Upper lobe of right lung (tissue), 1 donor: ENCODE measurements around the gene KLHL2. TPM values are rescaled to one million over a fixed set of nuclear protein-coding genes. Genes with fewer than 3 reads are reported as not detected.
"Not testable (repeated sequence)": the region's sequence is repeated elsewhere in the genome, so short reads cannot be mapped to it uniquely, and the experiment has no call there.

Experiments
- ATAC-seq: fragments of 200-7000 bp; cut with Tn5 transposase; one replicate; pipeline ENCODE4 v1.9.1; 2020; ENCODE audit warnings: mild to moderate bottlenecking, moderate library complexity
- DNase-seq: peaks from one replicate; pipeline ENCODE4 v3.0.0-alpha.2; 2020
- H3K27ac ChIP-seq: fragments of 200-600 bp; one replicate; pipeline ENCODE4 v1.8.0; 2022
- H3K27me3 ChIP-seq: fragments of 200-600 bp; one replicate; pipeline ENCODE4 v1.8.0; 2022; ENCODE audit warnings: mild to moderate bottlenecking
- H3K36me3 ChIP-seq: fragments of 200-600 bp; one replicate; pipeline ENCODE4 v1.8.0; 2022
- H3K4me1 ChIP-seq: fragments of 200-600 bp; one replicate; pipeline ENCODE4 v1.8.0; 2022
- H3K4me3 ChIP-seq: fragments of 200-600 bp; one replicate; pipeline ENCODE4 v1.8.0; 2022; ENCODE audit warnings: mild to moderate bottlenecking
- H3K9me3 ChIP-seq: fragments of 200-600 bp; one replicate; pipeline ENCODE4 v1.8.0; 2022
- CTCF ChIP-seq: fragments of 200-600 bp; IDR thresholded peaks from one replicate; pipeline ENCODE4 v1.8.0; 2022; ENCODE audit warnings: antibody characterized with exemption
- intact Hi-C: fragments of 100-400 bp; cut with DNase I; formaldehyde crosslinking; loops from one replicate; pipeline ENCODE4 v1.11.0; 2022
- total RNA-seq: library from RNA; stranded (reverse); fragmentation: NEBNext Ultra II Directional; extraction: Animal tissue kit (Norgen Biotek cat#: 25700); gene quantifications from one replicate; pipeline ENCODE4 v1.2.1, GENCODE V29; 2021
- donor health status: DM: no; HTN: yes; CAD: no; lungs with severe emphysema.

KLHL2 gene
- total RNA-seq, 1 donor from 2014 or later = 44.3 TPM

GRCh38 chr4:165286619-165287340 is 79.4 kb downstream of the KLHL2 start:
- DNase-seq, H3K36me3 ChIP-seq, H3K4me3 ChIP-seq, H3K9me3 ChIP-seq, H3K27ac ChIP-seq, H3K27me3 ChIP-seq, intact Hi-C loops, H3K4me1 ChIP-seq, ATAC-seq: not testable (repeated sequence)

GRCh38 chr4:165288226-165288625 is 80.9 kb downstream of the KLHL2 start:
- no peaks in the 10 kb centered on the region for H3K9me3 ChIP-seq
- H3K4me3 ChIP-seq = no peak overlapping the region
- H3K36me3 ChIP-seq = no peaks in the 10 kb centered on the region
- H3K27ac ChIP-seq = no peak overlapping the region
- ATAC-seq (no peak), DNase-seq (no peak)
- no peak for TF ChIP-seq CTCF
- intact Hi-C loops = no loop called here
- H3K27me3 ChIP-seq = no peaks in the 10 kb centered on the region
- H3K4me1 ChIP-seq = no peaks in the 10 kb centered on the region

GRCh38 chr4:165288639-165289422 is 81.5 kb downstream of the KLHL2 start:
- no peak for DNase-seq
- Histone ChIP-seq H3K9me3 (no peaks in the 10 kb centered on the region), H3K36me3 (no peaks in the 10 kb centered on the region), H3K27ac (no peak overlapping the region), H3K27me3 (no peaks in the 10 kb centered on the region), H3K4me3 (no peak overlapping the region), H3K4me1 (no peaks in the 10 kb centered on the region)
- TF ChIP-seq CTCF = no peak
- peak; percentile 74 for ATAC-seq
- intact Hi-C loops = no loop called here

GRCh38 chr4:165289423-165289785 is 82.0 kb downstream of the KLHL2 start:
- intact Hi-C loops = no loop called here
- no peak for TF ChIP-seq CTCF
- Histone ChIP-seq H3K36me3 (no peaks in the 10 kb centered on the region), H3K4me1 (peaks cover 2% of the 10 kb centered on the region), H3K9me3 (no peaks in the 10 kb centered on the region), H3K27ac (no peak overlapping the region), H3K4me3 (no peak overlapping the region), H3K27me3 (no peaks in the 10 kb centered on the region)
- DNase-seq (no peak), ATAC-seq (no peak)

GRCh38 chr4:165293061-165293460 is 85.7 kb downstream of the KLHL2 start:
- TF ChIP-seq CTCF = no peak
- no peak for DNase-seq

GRCh38 chr4:165293927-165294649 is 86.7 kb downstream of the KLHL2 start:
- Histone ChIP-seq H3K9me3 (no peaks in the 10 kb centered on the region), H3K36me3 (peaks cover 15% of the 10 kb centered on the region), H3K27me3 (no peaks in the 10 kb centered on the region), H3K4me3 (no peak overlapping the region), H3K27ac (no peak overlapping the region), H3K4me1 (peaks cover 12% of the 10 kb centered on the region)
- no peak for DNase-seq
- no peak for ATAC-seq
- intact Hi-C loops = no loop called here
- no peak for TF ChIP-seq CTCF

More at GRCh38 chr4:165293061-165293460, 85.7 kb downstream of the KLHL2 start:
- Histone ChIP-seq H3K9me3 (no peaks in the 10 kb centered on the region), H3K36me3 (peaks cover 9% of the 10 kb centered on the region), H3K4me1 (peaks cover 12% of the 10 kb centered on the region), H3K27ac (no peak overlapping the region), H3K27me3 (no peaks in the 10 kb centered on the region), H3K4me3 (no peak overlapping the region)
- ATAC-seq = no peak
- intact Hi-C loops = no loop called here
